ENCODE results near the gene ZNF362. TPM values are rescaled to one million over a fixed set of nuclear protein-coding genes. Genes with fewer than 3 reads are reported as not detected.

ZNF362 gene
- total and polyA plus RNA-seq, 2 of the 13 experiments (the other 11 are each of a cell fraction or from before 2014, with no cell fraction given): 8.3 to 14.2 TPM

- peak; percentile 97 for TF ChIP-seq PAXIP1 (CRISPR knock-in tag; conservative IDR thresholded peaks at IDR 0.05)
- TF ChIP-seq TEAD3 (CRISPR knock-in tag; optimal IDR thresholded peaks at IDR 0.05; ENCODE audit: borderline replicate concordance): peak; percentile 93
- TF ChIP-seq SCMH1 (CRISPR knock-in tag; IDR thresholded peaks at IDR 0.05; ENCODE audit: borderline replicate concordance): no peak
- no peak for TF ChIP-seq CBFB (CRISPR knock-in tag; IDR thresholded peaks at IDR 0.05)
- TF ChIP-seq ZNF616 (CRISPR knock-in tag; IDR thresholded peaks at IDR 0.05; ENCODE audit: low read depth): no peak
- TF ChIP-seq CHD4 (IDR thresholded peaks at IDR 0.05; ENCODE audit: borderline replicate concordance, low read length): no peak; the same call in 1 of the 2 replicates
- no peak for TF ChIP-seq TEF (CRISPR knock-in tag; IDR thresholded peaks at IDR 0.05)
- no peak for TF ChIP-seq SNAPC5 (CRISPR knock-in tag; IDR thresholded peaks at IDR 0.05; ENCODE audit: borderline replicate concordance)
- no peak for TF ChIP-seq SAFB2 (CRISPR knock-in tag; IDR thresholded peaks at IDR 0.05; ENCODE audit: borderline replicate concordance, low read depth)
- no peak for TF ChIP-seq MTERF4 (CRISPR knock-in tag; IDR thresholded peaks at IDR 0.05)
- peak; percentile 66 for TF ChIP-seq DRAP1 (CRISPR knock-in tag; IDR thresholded peaks at IDR 0.05)
- no peak for TF ChIP-seq GABPA (IDR thresholded peaks at IDR 0.05; ENCODE audit: low read depth, low read length)
- TF ChIP-seq GABPA (CRISPR knock-in tag; IDR thresholded peaks at IDR 0.05; ENCODE audit: low read depth): 0 out of 2 replicates have a peak, but pooled peaks have one; percentile 32
- no peak for TF ChIP-seq CHD2 (IDR thresholded peaks at IDR 0.05; ENCODE audit: low read depth, low read length)
- TF ChIP-seq CREBL2 (CRISPR knock-in tag; IDR thresholded peaks at IDR 0.05; ENCODE audit: borderline replicate concordance): no peak
- TF ChIP-seq HOXA9 (CRISPR knock-in tag; IDR thresholded peaks at IDR 0.05; ENCODE audit: borderline replicate concordance): no peak
- TF ChIP-seq PRDM4 (CRISPR knock-in tag; IDR thresholded peaks at IDR 0.05; ENCODE audit: borderline replicate concordance): no peak
- no peak for TF ChIP-seq SUZ12 (IDR thresholded peaks at IDR 0.05; ENCODE audit: low read depth, low read length)
- TF ChIP-seq ZBTB42 (CRISPR knock-in tag; IDR thresholded peaks at IDR 0.05): no peak
- TF ChIP-seq DPF2 (CRISPR knock-in tag; IDR thresholded peaks at IDR 0.05; ENCODE audit: borderline replicate concordance, low read depth): 0 out of 2 replicates have a peak, but pooled peaks have one; percentile 51
- no peak for TF ChIP-seq ZFP62 (CRISPR knock-in tag; IDR thresholded peaks at IDR 0.05)
- no peak for TF ChIP-seq KDM5A (IDR thresholded peaks at IDR 0.05; ENCODE audit: borderline replicate concordance, low read length)
- TF ChIP-seq KLF13 (CRISPR knock-in tag; IDR thresholded peaks at IDR 0.05): no peak
These were observed 2.5 kb downstream of the ZNF362 start (continued) for GRCh38 chr1:33258788-33259274.

All from HepG2 (cell line).